Measurements from ENCODE around the gene CPNE9. TPM values are rescaled to one million over a fixed set of nuclear protein-coding genes. Genes with fewer than 3 reads are reported as not detected.

The CPNE9 gene
- total RNA-seq, 1 donor from 2014 or later: not detected

GRCh38 chr3:9696480-9697220, 7.0 kb upstream of the CPNE9 start:
- Mint-ChIP-seq H3K4me1 (ENCODE audit: unreplicated experiment) (no peaks in the 10 kb centered on the region), H3K27ac (ENCODE audit: unreplicated experiment) (no peak overlapping the region), H3K9me3 (ENCODE audit: unreplicated experiment) (no peaks in the 10 kb centered on the region), H3K27me3 (ENCODE audit: unreplicated experiment) (no peaks in the 10 kb centered on the region), H3K4me3 (ENCODE audit: unreplicated experiment) (no peak overlapping the region), H3K36me3 (ENCODE audit: unreplicated experiment) (peaks cover 24% of the 10 kb centered on the region)
- TF ChIP-seq, protein P1, sequence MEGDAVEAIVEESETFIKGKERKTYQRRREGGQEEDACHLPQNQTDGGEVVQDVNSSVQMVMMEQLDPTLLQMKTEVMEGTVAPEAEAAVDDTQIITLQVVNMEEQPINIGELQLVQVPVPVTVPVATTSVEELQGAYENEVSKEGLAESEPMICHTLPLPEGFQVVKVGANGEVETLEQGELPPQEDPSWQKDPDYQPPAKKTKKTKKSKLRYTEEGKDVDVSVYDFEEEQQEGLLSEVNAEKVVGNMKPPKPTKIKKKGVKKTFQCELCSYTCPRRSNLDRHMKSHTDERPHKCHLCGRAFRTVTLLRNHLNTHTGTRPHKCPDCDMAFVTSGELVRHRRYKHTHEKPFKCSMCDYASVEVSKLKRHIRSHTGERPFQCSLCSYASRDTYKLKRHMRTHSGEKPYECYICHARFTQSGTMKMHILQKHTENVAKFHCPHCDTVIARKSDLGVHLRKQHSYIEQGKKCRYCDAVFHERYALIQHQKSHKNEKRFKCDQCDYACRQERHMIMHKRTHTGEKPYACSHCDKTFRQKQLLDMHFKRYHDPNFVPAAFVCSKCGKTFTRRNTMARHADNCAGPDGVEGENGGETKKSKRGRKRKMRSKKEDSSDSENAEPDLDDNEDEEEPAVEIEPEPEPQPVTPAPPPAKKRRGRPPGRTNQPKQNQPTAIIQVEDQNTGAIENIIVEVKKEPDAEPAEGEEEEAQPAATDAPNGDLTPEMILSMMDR (IDR thresholded peaks at IDR 0.05): no peak
- DNase-seq (ENCODE audit: extremely low spot score, unreplicated experiment): no peak

- H3K4me1 Mint-ChIP-seq (ENCODE audit: unreplicated experiment): no peaks in the 10 kb centered on the region
- DNase-seq (ENCODE audit: extremely low spot score, unreplicated experiment): no peak
- H3K27ac Mint-ChIP-seq (ENCODE audit: unreplicated experiment): no peak overlapping the region
- peaks cover 23% of the 10 kb centered on the region for H3K36me3 Mint-ChIP-seq (ENCODE audit: unreplicated experiment)
- H3K27me3 Mint-ChIP-seq (ENCODE audit: unreplicated experiment): no peaks in the 10 kb centered on the region
- H3K9me3 Mint-ChIP-seq (ENCODE audit: unreplicated experiment): no peaks in the 10 kb centered on the region
- H3K4me3 Mint-ChIP-seq (ENCODE audit: unreplicated experiment): no peak overlapping the region
- TF ChIP-seq, protein P1 (IDR thresholded peaks at IDR 0.05): no peak
These were observed 5.7 kb upstream of the CPNE9 start for GRCh38 chr3:9697892-9698291.

DNA sequence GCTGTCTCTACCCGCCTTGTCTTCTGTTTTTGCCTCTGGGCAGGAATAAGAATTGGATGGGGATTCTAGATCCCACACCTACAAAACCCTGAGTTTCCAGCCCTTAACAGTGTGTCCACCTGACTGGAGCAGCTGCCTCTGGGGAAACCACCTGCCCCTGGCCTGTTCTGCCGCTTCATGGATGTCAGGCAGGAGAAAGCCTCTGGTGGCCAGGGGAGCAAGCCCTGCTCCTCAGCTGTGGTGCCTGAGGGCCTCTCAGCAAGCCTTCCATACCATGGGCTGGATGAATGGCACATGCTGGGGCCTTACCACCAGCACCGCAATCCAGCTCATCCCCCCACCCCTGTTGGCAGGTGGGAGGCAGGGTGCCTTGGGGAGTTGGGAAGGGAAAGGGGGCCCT, 5.3 kb upstream of the CPNE9 start:
- Mint-ChIP-seq H3K4me1 (ENCODE audit: unreplicated experiment) (peaks cover 4% of the 10 kb centered on the region), H3K27me3 (ENCODE audit: unreplicated experiment) (no peaks in the 10 kb centered on the region), H3K9me3 (ENCODE audit: unreplicated experiment) (no peaks in the 10 kb centered on the region), H3K4me3 (ENCODE audit: unreplicated experiment) (no peak overlapping the region), H3K27ac (ENCODE audit: unreplicated experiment) (no peak overlapping the region), H3K36me3 (ENCODE audit: unreplicated experiment) (peaks cover 22% of the 10 kb centered on the region)
- no peak for DNase-seq (ENCODE audit: extremely low spot score, unreplicated experiment)
- TF ChIP-seq, protein P1 (IDR thresholded peaks at IDR 0.05): no peak

DNA sequence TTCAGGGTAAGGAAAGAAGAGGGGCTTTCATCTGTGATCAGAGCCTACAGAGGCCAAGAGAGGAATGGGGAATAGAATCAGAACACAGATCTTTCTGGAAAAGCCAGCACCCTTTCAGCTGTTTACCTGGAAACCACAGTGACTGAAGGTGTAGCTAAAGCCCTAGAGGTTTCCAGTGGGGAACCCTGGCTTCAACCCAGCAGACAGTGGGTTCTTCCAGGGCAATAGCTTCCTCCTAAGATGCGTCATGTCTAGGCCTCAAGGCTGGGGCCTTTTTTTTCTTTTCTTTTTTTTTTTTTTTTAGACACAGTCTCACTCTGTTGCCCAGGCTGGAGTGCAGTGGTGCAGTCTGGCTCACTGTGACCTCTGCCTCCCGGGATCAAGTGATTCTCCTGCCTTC, 3.1 kb upstream of the CPNE9 start:
- TF ChIP-seq, protein P1 (IDR thresholded peaks at IDR 0.05): no peak
- no peak overlapping the region for H3K27ac Mint-ChIP-seq (ENCODE audit: unreplicated experiment)
- H3K4me1 Mint-ChIP-seq (ENCODE audit: unreplicated experiment): peaks cover 14% of the 10 kb centered on the region
- no peak for DNase-seq (ENCODE audit: extremely low spot score, unreplicated experiment)
- no peak overlapping the region for H3K4me3 Mint-ChIP-seq (ENCODE audit: unreplicated experiment)
- H3K27me3 Mint-ChIP-seq (ENCODE audit: unreplicated experiment): peaks cover 7% of the 10 kb centered on the region
- no peaks in the 10 kb centered on the region for H3K9me3 Mint-ChIP-seq (ENCODE audit: unreplicated experiment)
- H3K36me3 Mint-ChIP-seq (ENCODE audit: unreplicated experiment): peaks cover 16% of the 10 kb centered on the region

DNA sequence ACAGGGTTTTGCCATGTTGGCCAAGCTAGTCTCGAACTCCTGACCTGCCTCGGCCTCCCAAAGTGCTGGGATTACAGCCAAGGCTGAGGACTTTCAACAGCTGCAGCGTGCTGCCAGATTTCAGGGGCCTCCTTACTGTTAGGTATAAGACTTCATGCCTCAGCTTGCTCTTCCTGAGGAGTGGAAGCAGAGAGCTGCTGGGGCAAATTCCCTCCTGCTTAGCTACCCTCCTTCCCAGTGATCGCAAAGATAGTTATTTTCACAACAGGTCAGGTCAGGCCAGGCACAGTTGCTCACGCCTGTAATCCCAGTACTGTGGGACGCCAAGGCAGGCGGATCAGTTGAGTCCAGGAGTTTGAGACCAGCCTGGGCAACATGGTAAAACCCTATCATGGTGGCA, 2.6 kb upstream of the CPNE9 start:
- H3K27ac Mint-ChIP-seq (ENCODE audit: unreplicated experiment): no peak overlapping the region
- H3K4me1 Mint-ChIP-seq (ENCODE audit: unreplicated experiment): peaks cover 14% of the 10 kb centered on the region
- no peaks in the 10 kb centered on the region for H3K9me3 Mint-ChIP-seq (ENCODE audit: unreplicated experiment)
- peaks cover 8% of the 10 kb centered on the region for H3K27me3 Mint-ChIP-seq (ENCODE audit: unreplicated experiment)
- H3K4me3 Mint-ChIP-seq (ENCODE audit: unreplicated experiment): no peak overlapping the region
- H3K36me3 Mint-ChIP-seq (ENCODE audit: unreplicated experiment): peaks cover 15% of the 10 kb centered on the region
- TF ChIP-seq, protein P1 (IDR thresholded peaks at IDR 0.05): no peak
- no peak for DNase-seq (ENCODE audit: extremely low spot score, unreplicated experiment)

All from osteocyte (in vitro differentiated cells).